ENCODE results near the gene SLC3A2. TPM values are rescaled to one million over a fixed set of nuclear protein-coding genes. Genes with fewer than 3 reads are reported as not detected.
"Not testable (repeated sequence)": the region's sequence is repeated elsewhere in the genome, so short reads cannot be mapped to it uniquely, and the experiment has no call there.

SLC3A2 gene
- total RNA-seq, 1 donor from 2014 or later = 1,548 TPM

GRCh38 chr11:62839050-62839945 is 41.4 kb upstream of the SLC3A2 start, which contains the start of gene WDR74:
Gene WDR74 (minus strand): TSS chr11:62839590. CDS start chr11:62839570, 20 bp downstream.
- DNase-seq (ENCODE audit: low read depth) (peak; percentile 84), FAIRE-seq (no peak)
- no peak for TF ChIP-seq CTCF (IDR thresholded peaks at IDR 0.05; ENCODE audit: insufficient read depth, low read length, severe bottlenecking)
- Histone ChIP-seq H3K36me3 (ENCODE audit: control insufficient read depth, insufficient read depth, low read length) (peaks cover 18% of the 10 kb centered on the region), H3K4me3 (ENCODE audit: low read depth, low read length) (peak within 1 kb of the TSS; percentile 91), H3K27me3 (ENCODE audit: control insufficient read depth, insufficient read depth, low read length) (no peaks in the 10 kb centered on the region)

DNA sequence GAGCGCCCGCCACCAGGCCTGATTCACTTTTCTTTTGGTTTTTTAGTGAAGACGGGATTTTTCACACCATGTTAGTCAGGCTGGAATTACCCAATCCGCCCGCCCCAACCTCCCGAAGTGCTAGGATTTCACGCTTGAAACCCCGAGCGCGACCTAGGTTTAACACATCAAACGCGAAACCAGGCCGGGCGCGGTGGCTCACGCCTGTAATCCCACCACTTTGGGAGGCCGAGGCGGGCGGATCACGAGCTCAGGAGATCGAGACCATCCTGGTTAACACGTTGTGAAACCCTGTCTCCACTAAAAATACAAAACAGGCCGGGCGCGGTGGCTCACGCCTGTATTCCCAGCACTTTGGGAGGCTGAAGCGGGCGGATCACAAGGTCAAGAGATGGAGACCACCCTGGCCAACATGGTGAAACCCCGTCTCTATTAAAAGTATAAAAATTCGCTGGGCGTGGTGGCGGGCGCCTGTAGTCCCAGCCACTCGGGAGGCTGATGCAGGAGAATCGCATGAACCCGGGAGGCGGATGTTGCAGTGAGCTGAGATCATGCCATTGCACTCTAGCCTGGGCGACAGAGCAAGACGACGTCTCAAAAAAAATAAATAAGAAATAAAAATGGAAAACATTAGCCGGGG is 39.9 kb upstream of the SLC3A2 start:
- FAIRE-seq; H3K27me3 ChIP-seq (ENCODE audit: control insufficient read depth, insufficient read depth, low read length); H3K36me3 ChIP-seq (ENCODE audit: control insufficient read depth, insufficient read depth, low read length): not testable (repeated sequence)
- peak overlapping the region; percentile 91 for H3K4me3 ChIP-seq (ENCODE audit: low read depth, low read length)
- peak; percentile 73 for DNase-seq (ENCODE audit: low read depth)

DNA sequence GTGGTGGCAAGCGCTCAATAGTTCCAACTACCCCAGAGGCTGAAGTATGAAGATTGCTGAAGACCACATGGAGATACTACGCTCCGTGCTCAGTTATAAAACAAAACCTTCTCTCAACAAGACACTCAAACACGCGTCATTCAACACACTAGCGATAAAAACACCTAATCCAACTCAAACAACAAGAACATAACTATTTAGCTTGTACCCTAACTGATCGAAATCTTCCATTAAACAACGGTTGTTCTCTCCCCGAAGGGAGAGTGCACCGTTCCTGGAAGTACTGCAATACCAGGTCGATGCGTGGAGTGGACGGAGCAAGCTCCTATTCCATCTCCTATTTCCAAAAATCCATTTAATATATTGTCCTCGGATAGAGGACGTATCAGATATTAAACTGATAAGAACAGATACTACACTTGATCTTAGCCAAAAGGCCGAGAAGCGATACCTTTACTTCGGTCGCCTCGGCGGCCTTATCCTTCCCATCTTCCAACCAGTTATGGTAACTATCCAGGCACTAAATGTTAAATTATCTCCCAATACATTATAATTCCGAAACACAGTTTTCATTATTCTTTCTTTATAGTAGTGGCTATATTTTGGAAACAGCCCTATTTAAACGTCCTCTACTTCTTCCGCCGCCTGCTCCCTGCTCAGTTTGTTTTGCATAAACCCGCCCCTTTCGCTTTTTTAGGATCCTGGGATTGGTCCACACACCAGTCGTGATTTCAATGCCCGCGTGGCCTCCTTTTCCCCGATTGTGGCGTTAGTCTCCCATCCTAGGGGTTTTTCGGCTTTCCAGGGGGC is 39.1 kb upstream of the SLC3A2 start:
- peaks cover 6% of the 10 kb centered on the region for H3K36me3 ChIP-seq (ENCODE audit: control insufficient read depth, insufficient read depth, low read length)
- no peak for TF ChIP-seq CTCF (IDR thresholded peaks at IDR 0.05; ENCODE audit: insufficient read depth, low read length, severe bottlenecking)
- H3K4me3 ChIP-seq (ENCODE audit: low read depth, low read length) = peak overlapping the region; percentile 34
- H3K27me3 ChIP-seq (ENCODE audit: control insufficient read depth, insufficient read depth, low read length) = no peaks in the 10 kb centered on the region
- DNase-seq (ENCODE audit: low read depth) (peak; percentile 100), FAIRE-seq (peak; percentile 100)

DNA sequence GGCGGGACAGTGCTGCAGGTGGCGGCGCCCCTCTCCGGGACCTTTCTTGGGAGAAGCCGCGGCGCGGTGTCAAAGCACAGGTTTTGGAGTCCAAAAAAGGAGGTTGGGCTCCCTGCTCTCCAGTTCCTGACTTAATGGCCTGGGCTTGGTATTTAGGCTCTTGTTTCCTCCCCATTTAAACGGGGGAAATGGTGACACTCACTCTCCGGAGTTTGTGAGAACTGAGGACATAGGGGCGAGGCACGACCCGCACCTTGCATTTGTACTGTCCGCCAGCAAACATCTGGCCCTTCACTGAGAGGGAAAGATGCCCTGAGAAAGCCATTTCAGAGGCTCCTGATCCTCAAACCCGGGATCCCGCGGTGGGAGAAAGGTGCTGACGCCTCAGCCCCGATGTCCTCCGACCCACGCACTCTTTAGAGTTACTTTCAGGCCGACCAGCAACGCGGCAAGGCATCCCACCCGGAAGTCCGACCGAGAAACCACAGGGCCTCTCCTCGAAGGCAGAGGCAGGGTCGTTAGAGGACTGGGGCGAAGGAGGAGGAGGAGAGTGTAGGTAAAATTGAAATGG is 38.4 kb upstream of the SLC3A2 start:
- FAIRE-seq (no peak), DNase-seq (ENCODE audit: low read depth) (no peak)
- H3K4me3 ChIP-seq (ENCODE audit: low read depth, low read length) = peak overlapping the region; percentile 34
- TF ChIP-seq CTCF (IDR thresholded peaks at IDR 0.05; ENCODE audit: insufficient read depth, low read length, severe bottlenecking) = no peak
- peaks cover 6% of the 10 kb centered on the region for H3K36me3 ChIP-seq (ENCODE audit: control insufficient read depth, insufficient read depth, low read length)
- H3K27me3 ChIP-seq (ENCODE audit: control insufficient read depth, insufficient read depth, low read length) = no peaks in the 10 kb centered on the region

DNA sequence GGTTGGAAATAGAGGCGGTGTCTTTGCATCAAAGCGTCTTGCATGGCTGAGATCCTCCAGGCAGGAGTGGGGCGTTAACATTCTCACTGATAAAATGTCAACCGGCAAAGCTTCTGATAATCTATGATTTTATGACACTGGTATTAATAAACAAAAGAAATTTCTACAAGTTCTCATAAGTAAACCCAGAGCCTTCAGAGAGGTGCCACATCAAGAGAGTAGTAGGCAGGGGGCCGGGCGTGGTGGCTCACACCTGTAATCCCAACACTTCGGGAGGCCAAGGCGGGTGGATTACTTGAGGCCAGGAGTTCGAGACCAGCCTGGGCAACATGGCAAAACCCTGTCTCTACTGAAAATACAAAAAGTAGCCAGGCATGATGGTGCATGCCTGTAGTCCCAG is 37.8 kb upstream of the SLC3A2 start:
- FAIRE-seq; H3K36me3 ChIP-seq (ENCODE audit: control insufficient read depth, insufficient read depth, low read length); H3K4me3 ChIP-seq (ENCODE audit: low read depth, low read length); H3K27me3 ChIP-seq (ENCODE audit: control insufficient read depth, insufficient read depth, low read length); DNase-seq (ENCODE audit: low read depth): not testable (repeated sequence)

DNA sequence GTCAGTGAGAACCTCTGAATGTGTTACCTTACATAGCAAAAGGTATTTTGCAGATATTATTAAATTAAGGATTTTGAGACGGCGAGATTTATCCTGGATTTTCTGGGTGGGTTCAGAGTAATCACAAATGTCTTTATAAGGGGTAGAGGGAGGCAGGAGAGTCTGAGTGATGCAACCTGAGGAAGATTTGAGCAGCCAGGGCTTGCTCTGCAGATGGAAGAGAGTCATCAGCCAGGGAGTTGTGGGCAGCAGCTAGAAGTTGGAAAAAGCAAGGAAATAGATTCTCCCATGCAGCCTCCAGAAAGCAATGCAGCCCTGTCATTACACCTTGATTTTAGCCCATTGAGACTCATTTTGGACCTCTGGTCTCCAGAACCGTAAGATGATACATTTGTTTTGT is 37.2 kb upstream of the SLC3A2 start:
- H3K4me3 ChIP-seq (ENCODE audit: low read depth, low read length) = no peak overlapping the region
- TF ChIP-seq CTCF (IDR thresholded peaks at IDR 0.05; ENCODE audit: insufficient read depth, low read length, severe bottlenecking) = no peak
- DNase-seq (ENCODE audit: low read depth) (no peak), FAIRE-seq (no peak)
- no peaks in the 10 kb centered on the region for H3K27me3 ChIP-seq (ENCODE audit: control insufficient read depth, insufficient read depth, low read length)
- no peaks in the 10 kb centered on the region for H3K36me3 ChIP-seq (ENCODE audit: control insufficient read depth, insufficient read depth, low read length)

All from bronchial epithelial cell (primary cell).